Transverse colon (tissue), 4 donors: Measurements from ENCODE around the gene SLC25A4. TPM values are rescaled to one million over a fixed set of nuclear protein-coding genes. Genes with fewer than 3 reads are reported as not detected.
"Not testable (repeated sequence)": the region's sequence is repeated elsewhere in the genome, so short reads cannot be mapped to it uniquely, and the experiment has no call there.

Source experiments
- DNase-seq: peaks from one replicate; pipeline ENCODE4 v3.0.0-alpha.2; 2019
- H3K27ac ChIP-seq, 4 donors: fragments of 200-600 bp; sonication (generic); 2 replicates each; pipeline ENCODE4 v1.5.1; 2016 to 2018; ENCODE audit warnings: inconsistent platforms in 4 of 4
- H3K27me3 ChIP-seq: fragments of 200-600 bp; sonication (generic); 2 replicates; pipeline ENCODE4 v1.5.1; 2017; ENCODE audit warnings: inconsistent platforms
- H3K36me3 ChIP-seq, 4 donors: fragments of 200-600 bp; sonication (generic); 2 replicates each; pipeline ENCODE4 v1.5.1; 2017 to 2019; ENCODE audit warnings: inconsistent platforms in 4 of 4
- H3K4me1 ChIP-seq, 4 donors: fragments of 200-600 bp; sonication (generic); 2 replicates each; pipeline ENCODE4 v1.5.1; 2017 to 2020; ENCODE audit warnings: inconsistent platforms in 4 of 4
- H3K4me3 ChIP-seq, 4 donors: fragments of 200-600 bp; sonication (generic); 1 replicate in 1 of 4; 2 replicates in 3 of 4; pipeline versions ENCODE4 v1.5.1 to v1.6.1; 2017 to 2019; ENCODE audit warnings: inconsistent platforms in 4 of 4
- H3K9me3 ChIP-seq, 2 donors: fragments of 200-600 bp; sonication (generic); 2 replicates each; pipeline ENCODE4 v1.5.1; 2017 to 2019; ENCODE audit warnings: inconsistent platforms in 2 of 2
- CTCF ChIP-seq, 5 experiments: fragments of 200-600 bp in 3 of 5; fragments of 450-650 bp in 2 of 5; sonication (generic) in 3 of 5; IDR thresholded peaks; 1 replicate in 2 of 5; 2 replicates in 3 of 5; pipeline ENCODE4 v1.5.1; 2016 to 2017; ENCODE audit warnings: antibody characterized with exemption in 5 of 5, inconsistent platforms in 3 of 5, mild to moderate bottlenecking in 2 of 5, moderate library complexity in 1 of 5
- EP300 ChIP-seq: sonication (generic); formaldehyde crosslinking; IDR thresholded peaks from one replicate; pipeline ENCODE4 v1.6.1; 2017; ENCODE audit warnings: antibody characterized with exemption, low read depth
- POLR2A ChIP-seq: fragments of 450-650 bp; IDR thresholded peaks from one replicate; pipeline ENCODE4 v1.6.1; 2016; ENCODE audit warnings: antibody characterized with exemption, mild to moderate bottlenecking, moderate library complexity
- POLR2AphosphoS5 ChIP-seq, 3 donors: sonication (generic); formaldehyde crosslinking; IDR thresholded peaks; one replicate each; pipeline ENCODE4 v1.6.1; 2016; ENCODE audit warnings: antibody characterized with exemption in 3 of 3
- WGBS, 2 donors: methylation state at CpG; one replicate each; pipeline ENCODE4 v1.1.5; 2018; ENCODE audit warnings: low coverage in 1 of 2; 5-methylcytosine and 5-hydroxymethylcytosine counted together
- in situ Hi-C, 4 donors: fragments of 200-750 bp; cut with MboI; loops; one replicate each; pipeline versions ENCODE4 v1.15.0 to v1.15.1; 2017; ENCODE audit warnings: low sequenced_read_pairs in 3 of 4, low pct_ligation_motif_present in 1 of 4, low pct_unique_long_range_greater_than_20kb in 1 of 4
- intact Hi-C: fragments of 100-400 bp; cut with DNase I; formaldehyde crosslinking; loops from one replicate; pipeline ENCODE4 v1.15.1; 2023; ENCODE audit warnings: low total_unique reads
- total RNA-seq, 4 donors: library from RNA; depleted of rRNA; stranded (reverse); fragments of >200 nt; gene quantifications; one replicate each; pipeline ENCODE4 v1.1.0, GENCODE V29; 2016

The SLC25A4 gene
- total RNA-seq, 4 donors from 2014 or later = 20.9 to 57.6 (median 25.8) TPM

DNA sequence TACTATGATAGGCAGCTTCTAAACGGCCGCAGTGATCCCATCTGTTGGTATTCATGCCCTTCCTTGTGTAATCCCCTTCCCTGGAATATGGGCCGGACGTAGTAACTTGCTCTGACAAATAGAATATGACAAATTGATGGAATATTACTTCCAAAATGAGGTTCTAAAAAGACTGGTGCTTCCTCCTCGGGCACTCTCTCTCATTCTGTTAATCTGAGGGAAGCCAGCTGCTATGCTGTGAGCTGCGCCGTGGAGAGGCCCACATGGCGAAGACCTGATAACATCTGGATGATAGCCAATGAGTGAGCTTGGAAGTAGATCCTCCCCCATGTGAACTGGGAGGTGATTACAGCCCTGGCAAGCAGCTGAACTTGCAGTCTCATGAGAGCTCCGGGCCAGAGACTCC lies 27.2 kb upstream of the SLC25A4 start:
- no peak for TF ChIP-seq CTCF (IDR thresholded peaks at IDR 0.05)
- TF ChIP-seq POLR2A = no peak
- TF ChIP-seq EP300 = no peak
- TF ChIP-seq POLR2AphosphoS5 (IDR thresholded peaks at IDR 0.05) = no peak
- no peak overlapping the region for H3K27ac ChIP-seq
- no peaks in the 10 kb centered on the region for H3K36me3 ChIP-seq
- intact Hi-C loops = no loop called here
- no peak overlapping the region for H3K4me3 ChIP-seq
- H3K9me3 ChIP-seq = no peaks in the 10 kb centered on the region
- peak; percentile 24 for DNase-seq
- in situ Hi-C loops = no loop called here
- no peaks in the 10 kb centered on the region for H3K27me3 ChIP-seq
- WGBS, 2 donors = 26 to 45% methylated on average over 4 to 9 of the region's 9 CpGs
- no peaks in the 10 kb centered on the region for H3K4me1 ChIP-seq

- no peak overlapping the region for H3K4me3 ChIP-seq
- no peaks in the 10 kb centered on the region for H3K4me1 ChIP-seq
- no peak for DNase-seq
- H3K36me3 ChIP-seq = no peaks in the 10 kb centered on the region
- peaks cover 2% of the 10 kb centered on the region for H3K27me3 ChIP-seq
- no peaks in the 10 kb centered on the region for H3K9me3 ChIP-seq
- TF ChIP-seq POLR2AphosphoS5 (IDR thresholded peaks at IDR 0.05) (no peak), POLR2A (no peak), EP300 (no peak), CTCF (IDR thresholded peaks at IDR 0.05) (no peak)
- intact Hi-C loops = no loop called here
- no peak overlapping the region for H3K27ac ChIP-seq
- 83 to 89% methylated on average over 6 to 7 of the region's 7 CpGs for WGBS, 2 donors
- in situ Hi-C loops = no loop called here
Measured at GRCh38 chr4:185117300-185117934, 25.6 kb upstream of the SLC25A4 start.

DNA sequence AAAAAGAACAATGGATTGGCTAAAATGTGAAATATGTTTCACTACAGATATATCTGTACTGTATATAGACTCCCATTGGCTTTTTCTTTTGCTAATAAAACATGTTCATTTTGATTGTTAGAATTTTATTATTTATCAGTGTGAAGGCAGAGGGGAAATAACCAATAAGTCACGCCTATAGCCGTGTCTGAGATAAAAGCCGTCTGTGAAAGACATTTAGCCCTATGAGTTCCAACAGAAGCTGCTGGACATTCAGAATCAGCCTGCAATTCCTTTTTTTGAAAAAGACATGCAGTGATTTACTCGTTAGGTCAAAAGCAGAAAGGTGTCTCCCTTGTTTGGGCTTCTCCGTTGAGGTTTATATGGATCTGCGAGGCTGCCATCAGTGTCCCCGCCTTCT lies 24.2 kb upstream of the SLC25A4 start:
- Histone ChIP-seq H3K4me1 (no peaks in the 10 kb centered on the region), H3K27ac (no peak overlapping the region), H3K4me3 (no peak overlapping the region), H3K27me3 (peaks cover 9% of the 10 kb centered on the region), H3K36me3 (no peaks in the 10 kb centered on the region), H3K9me3 (no peaks in the 10 kb centered on the region)
- WGBS, 2 donors = 88 to 91% methylated on average over 7 of the region's 7 CpGs
- TF ChIP-seq POLR2AphosphoS5 (IDR thresholded peaks at IDR 0.05) (no peak), EP300 (no peak), POLR2A (no peak), CTCF (IDR thresholded peaks at IDR 0.05) (no peak)
- DNase-seq = no peak
- intact Hi-C loops (no loop called here), in situ Hi-C loops (no loop called here)

DNA sequence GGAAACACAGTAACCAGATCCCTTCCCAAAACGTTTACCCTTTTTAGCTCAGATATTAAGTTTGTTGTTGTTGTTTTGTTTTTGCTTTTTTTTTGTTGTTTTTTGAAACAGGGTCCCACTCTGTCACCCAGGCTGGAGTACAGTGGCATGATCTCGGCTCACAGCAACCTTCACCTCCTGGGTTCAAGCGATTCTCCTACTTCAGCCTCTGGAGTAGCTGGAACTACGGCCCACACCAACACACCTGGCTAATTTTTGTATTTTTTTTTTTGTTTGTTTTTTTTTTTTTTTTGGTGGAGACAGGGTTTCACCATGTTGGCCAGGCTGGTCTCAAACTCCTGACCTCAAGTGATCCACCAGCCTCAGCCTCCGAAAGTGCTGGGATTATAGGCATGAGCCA lies 23.6 kb upstream of the SLC25A4 start:
- H3K27me3 ChIP-seq, H3K4me1 ChIP-seq, in situ Hi-C loops, DNase-seq, intact Hi-C loops, H3K4me3 ChIP-seq, H3K36me3 ChIP-seq, H3K27ac ChIP-seq, H3K9me3 ChIP-seq: not testable (repeated sequence)
- WGBS, 2 donors = 76 to 83% methylated on average over 5 of the region's 5 CpGs
